Measurements from ENCODE around the gene CSMD2.

CSMD2 gene

DNA sequence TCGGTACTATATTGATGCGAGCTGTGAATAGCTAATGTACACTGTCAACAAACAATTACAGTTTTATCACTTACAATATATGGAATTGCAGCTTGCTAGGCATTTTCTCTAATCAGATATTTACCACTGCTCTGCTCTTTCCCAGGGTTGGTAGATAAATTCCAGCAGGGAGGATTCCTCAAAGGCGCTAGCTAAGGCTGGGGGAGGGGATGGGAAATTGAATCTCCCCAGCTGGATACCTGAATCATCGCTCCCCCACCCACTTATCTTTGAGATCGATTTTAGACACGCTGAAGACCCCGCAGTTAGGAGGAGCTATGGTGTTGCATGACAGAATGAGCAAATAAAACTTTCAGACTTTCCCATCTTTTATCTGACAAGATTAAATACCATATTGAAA, 127.2 kb downstream of the CSMD2 start:
- TF ChIP-seq, protein P1, sequence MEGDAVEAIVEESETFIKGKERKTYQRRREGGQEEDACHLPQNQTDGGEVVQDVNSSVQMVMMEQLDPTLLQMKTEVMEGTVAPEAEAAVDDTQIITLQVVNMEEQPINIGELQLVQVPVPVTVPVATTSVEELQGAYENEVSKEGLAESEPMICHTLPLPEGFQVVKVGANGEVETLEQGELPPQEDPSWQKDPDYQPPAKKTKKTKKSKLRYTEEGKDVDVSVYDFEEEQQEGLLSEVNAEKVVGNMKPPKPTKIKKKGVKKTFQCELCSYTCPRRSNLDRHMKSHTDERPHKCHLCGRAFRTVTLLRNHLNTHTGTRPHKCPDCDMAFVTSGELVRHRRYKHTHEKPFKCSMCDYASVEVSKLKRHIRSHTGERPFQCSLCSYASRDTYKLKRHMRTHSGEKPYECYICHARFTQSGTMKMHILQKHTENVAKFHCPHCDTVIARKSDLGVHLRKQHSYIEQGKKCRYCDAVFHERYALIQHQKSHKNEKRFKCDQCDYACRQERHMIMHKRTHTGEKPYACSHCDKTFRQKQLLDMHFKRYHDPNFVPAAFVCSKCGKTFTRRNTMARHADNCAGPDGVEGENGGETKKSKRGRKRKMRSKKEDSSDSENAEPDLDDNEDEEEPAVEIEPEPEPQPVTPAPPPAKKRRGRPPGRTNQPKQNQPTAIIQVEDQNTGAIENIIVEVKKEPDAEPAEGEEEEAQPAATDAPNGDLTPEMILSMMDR (IDR thresholded peaks at IDR 0.05): no peak
- no peak for DNase-seq (ENCODE audit: low spot score)
- no peak overlapping the region for H3K27ac ChIP-seq
- no peak overlapping the region for H3K4me3 ChIP-seq

- no peak for DNase-seq (ENCODE audit: low spot score)
- H3K27ac ChIP-seq: no peak overlapping the region
- TF ChIP-seq, protein P1 (IDR thresholded peaks at IDR 0.05): no peak
- no peak overlapping the region for H3K4me3 ChIP-seq
Observed at GRCh38 chr1:34037109-34037508, 127.9 kb downstream of the CSMD2 start.

DNA sequence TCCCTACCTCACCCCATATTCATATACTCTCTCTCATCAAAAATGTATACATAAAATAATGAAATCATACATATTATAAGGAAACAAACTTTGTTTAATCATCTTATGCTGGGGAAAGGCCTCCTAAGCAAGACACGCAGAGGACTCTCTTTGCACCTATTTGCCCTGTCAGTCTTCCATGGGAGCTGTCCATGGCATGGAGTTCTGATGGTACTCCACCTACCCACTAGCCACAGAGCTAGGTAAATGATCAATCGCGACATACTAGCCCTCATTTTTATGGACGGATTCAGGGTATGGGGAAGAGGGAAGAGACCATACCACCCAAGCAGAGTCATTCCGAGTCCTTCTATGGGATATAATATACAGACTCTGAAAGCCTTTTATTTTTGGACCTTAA, 131.0 kb downstream of the CSMD2 start:
- TF ChIP-seq, protein P1 (IDR thresholded peaks at IDR 0.05): no peak
- no peak for DNase-seq (ENCODE audit: low spot score)
- H3K27ac ChIP-seq: no peak overlapping the region
- H3K4me3 ChIP-seq: no peak overlapping the region

DNA sequence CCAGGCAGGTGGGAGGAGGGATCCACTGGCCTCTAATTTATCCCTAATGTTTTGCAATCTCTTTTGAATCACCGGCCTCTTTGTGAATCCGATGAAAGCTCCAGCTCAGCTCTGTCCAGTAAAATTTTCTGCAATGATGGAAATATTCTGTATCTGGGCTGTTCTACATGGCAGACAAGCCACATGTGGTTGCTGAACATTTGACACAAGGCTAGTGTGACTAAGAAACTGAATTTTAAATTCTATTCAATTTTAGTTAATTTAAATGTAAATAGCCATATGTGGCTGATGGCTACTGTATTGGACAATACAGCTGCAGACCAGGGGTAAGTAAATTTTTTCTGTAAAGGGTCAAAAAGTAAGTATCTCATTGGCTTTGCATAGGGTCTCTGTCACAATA, 135.1 kb downstream of the CSMD2 start:
- DNase-seq (ENCODE audit: low spot score): no peak
- Histone ChIP-seq H3K4me3 (no peak overlapping the region), H3K27ac (no peak overlapping the region)
- TF ChIP-seq, protein P1 (IDR thresholded peaks at IDR 0.05): no peak

GRCh38 chr1:34029515-34029914, 135.5 kb downstream of the CSMD2 start:
- TF ChIP-seq, protein P1 (IDR thresholded peaks at IDR 0.05): no peak
- no peak for DNase-seq (ENCODE audit: low spot score)
- Histone ChIP-seq H3K27ac (no peak overlapping the region), H3K4me3 (no peak overlapping the region)

DNA sequence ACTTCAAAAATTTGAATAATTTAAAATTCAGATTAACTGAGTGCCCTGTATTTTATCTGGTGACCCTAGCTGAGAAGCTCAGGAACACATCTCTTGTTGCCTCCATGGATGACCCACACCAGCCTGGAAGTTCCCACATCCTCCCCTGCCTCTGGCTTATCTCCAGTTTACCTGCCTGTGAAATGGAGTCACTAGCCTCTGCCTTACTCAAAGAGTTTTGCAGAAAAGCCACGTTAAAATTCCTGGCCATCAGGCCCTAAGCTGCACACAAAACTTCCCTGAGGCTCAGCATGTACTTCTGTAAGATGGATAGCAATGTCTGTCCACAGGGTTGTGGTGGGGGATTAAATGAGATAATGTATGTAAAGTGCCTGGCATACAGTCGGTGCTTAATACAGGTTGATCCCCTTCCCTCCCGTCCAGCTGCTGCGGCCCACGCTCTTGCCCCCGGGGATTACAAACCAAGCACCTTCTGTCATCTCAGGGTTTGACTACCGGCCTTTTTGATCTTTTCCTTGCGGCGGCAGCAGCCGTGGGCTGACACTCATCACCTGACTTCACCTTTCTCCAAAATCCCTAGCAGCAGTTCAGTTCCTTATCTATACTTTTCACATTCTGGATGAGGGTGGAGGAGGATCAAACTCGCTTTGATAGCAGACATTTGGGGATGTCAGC, 136.5 kb downstream of the CSMD2 start:
- H3K4me3 ChIP-seq: no peak overlapping the region
- DNase-seq (ENCODE audit: low spot score): no peak
- no peak overlapping the region for H3K27ac ChIP-seq
- TF ChIP-seq, protein P1 (IDR thresholded peaks at IDR 0.05): no peak

- no peak for DNase-seq (ENCODE audit: low spot score)
- TF ChIP-seq, protein P1 (IDR thresholded peaks at IDR 0.05): no peak
- no peak overlapping the region for H3K4me3 ChIP-seq
- H3K27ac ChIP-seq: no peak overlapping the region
Observed at GRCh38 chr1:34025675-34026074, 139.4 kb downstream of the CSMD2 start.

Measured in coronary artery (tissue), 2 donors.